Right cardiac atrium (tissue), 5 donors: ENCODE data around the gene GIGYF2. TPM values are rescaled to one million over a fixed set of nuclear protein-coding genes. Genes with fewer than 3 reads are reported as not detected.
A peak's percentile ranks its signal among the peaks of the same experiment; 100 is the strongest.
"Not testable (repeated sequence)": the region's sequence is repeated elsewhere in the genome, so short reads cannot be mapped to it uniquely, and the experiment has no call there.

Experiments used
- ATAC-seq, 2 donors: fragments of 200-7000 bp; cut with Tn5 transposase; one replicate each; pipeline versions ENCODE4 v1.8.0 to v1.9.1; 2020; ENCODE audit warnings: moderate library complexity in 2 of 2, mild to moderate bottlenecking in 1 of 2
- DNase-seq, 3 donors: peaks; one replicate each; pipeline ENCODE4 v3.0.0-alpha.2; 2020
- H3K27ac ChIP-seq: one replicate; pipeline ENCODE4 v1.5.1; 2013; ENCODE audit warnings: mild to moderate bottlenecking, low read length, control low read depth, moderate library complexity
- H3K27me3 ChIP-seq: one replicate; pipeline ENCODE4 v1.6.1; 2013; ENCODE audit not compliant: control insufficient read depth, insufficient read depth
- H3K4me1 ChIP-seq: one replicate; pipeline ENCODE4 v1.6.1; 2013; ENCODE audit warnings: low read length; ENCODE audit not compliant: control insufficient read depth, insufficient read depth
- H3K4me3 ChIP-seq: one replicate; pipeline ENCODE4 v1.5.1; 2013; ENCODE audit warnings: low read length, control low read depth
- H3K9me3 ChIP-seq: one replicate; pipeline ENCODE4 v1.6.1; 2013; ENCODE audit warnings: low read length; ENCODE audit not compliant: control insufficient read depth
- WGBS: extraction: QIAGEN DNeasy Blood & Tissue Kit; methylation state at CpG from one replicate; pipeline ENCODE4 v1.1.7; 2013; 5-methylcytosine and 5-hydroxymethylcytosine counted together
- intact Hi-C, 4 donors: fragments of 100-400 bp; cut with DNase I; formaldehyde crosslinking; loops; one replicate each; pipeline versions ENCODE4 v1.11.0 to v1.14.0; 2022 to 2023
- polyA plus RNA-seq: library from polyadenylated mRNA; stranded (reverse); fragments of 200-250 nt; gene quantifications from one replicate; pipeline ENCODE4 v1.2.3, GENCODE V29; 2013
- total RNA-seq, 4 donors: library from RNA; stranded (reverse); fragmentation: NEBNext Ultra II Directional; extraction: Animal tissue kit (Norgen Biotek cat#: 25700); gene quantifications; one replicate each; pipeline ENCODE4 v1.2.1, GENCODE V29; 2021
- donor health status: healthy with polysubstance abuse.
- donor health status: DM: no; HTN: yes; CAD: no.
- donor health status: DM: no; HTN: no; CAD: no.
- donor health status: DM: no; HTN: yes; CAD: no; lungs with severe emphysema.
- donor health status: DM: yes; HTN: yes; CAD: no.

GIGYF2 gene
- total and polyA plus RNA-seq, 5 donors = 21.6 to 68.2 (median 61.3) TPM

- WGBS = 21% methylated on average over 9 of the region's 9 CpGs
These were observed 142.4 kb downstream of the GIGYF2 start for GRCh38 chr2:232839411-232840079.

GRCh38 chr2:232842689-232843088 is 145.6 kb downstream of the GIGYF2 start:
- intact Hi-C loops = no loop called here
- ATAC-seq (no peak), DNase-seq (no peak)
- Histone ChIP-seq H3K9me3 (no peaks in the 10 kb centered on the region), H3K27me3 (no peaks in the 10 kb centered on the region), H3K27ac (no peak overlapping the region), H3K4me3 (no peak overlapping the region), H3K4me1 (no peaks in the 10 kb centered on the region)
- 31% methylated on average over 2 of the region's 2 CpGs for WGBS

More at GRCh38 chr2:232839411-232840079, 142.4 kb downstream of the GIGYF2 start:
- Histone ChIP-seq H3K27me3 (no peaks in the 10 kb centered on the region), H3K4me3 (no peak overlapping the region), H3K9me3 (no peaks in the 10 kb centered on the region), H3K4me1 (peaks cover 6% of the 10 kb centered on the region), H3K27ac (no peak overlapping the region)
- intact Hi-C loops = no loop called here
- ATAC-seq (peak; percentile 21 to 45), DNase-seq (peak; percentile 29 to 65 (median 63))

GRCh38 chr2:232843834-232844233 is 146.7 kb downstream of the GIGYF2 start:
- H3K9me3 ChIP-seq = no peaks in the 10 kb centered on the region
- H3K4me3 ChIP-seq = no peak overlapping the region
- intact Hi-C loops = no loop called here
- ATAC-seq (no peak), DNase-seq (peak in 1 of 3 donors; percentile 57)
- 66% methylated on average over 3 of the region's 3 CpGs for WGBS
- H3K4me1 ChIP-seq = no peaks in the 10 kb centered on the region
- H3K27me3 ChIP-seq = no peaks in the 10 kb centered on the region
- H3K27ac ChIP-seq = no peak overlapping the region

- intact Hi-C loops = no loop called here
- no peaks in the 10 kb centered on the region for H3K9me3 ChIP-seq
- ATAC-seq = peak in 1 of 2 donors; percentile 35
These were observed 148.9 kb downstream of the GIGYF2 start for GRCh38 chr2:232846055-232846454.

GRCh38 chr2:232850039-232850438 is 152.9 kb downstream of the GIGYF2 start:
- H3K4me1 ChIP-seq = peaks cover 1% of the 10 kb centered on the region
- DNase-seq = no peak
- intact Hi-C loops = loop anchor here (5.0 to 10.0 kb wide), 4 partner anchors 202 to 405 kb away; partner anchors contain the start of gene ATG16L1 (in 3 of the 4)
- ATAC-seq = no peak
- H3K27ac ChIP-seq = no peak overlapping the region
- H3K4me3 ChIP-seq = no peak overlapping the region
- WGBS = 74% methylated on average over 3 of the region's 3 CpGs
- no peaks in the 10 kb centered on the region for H3K9me3 ChIP-seq
- no peaks in the 10 kb centered on the region for H3K27me3 ChIP-seq

More at GRCh38 chr2:232846055-232846454, 148.9 kb downstream of the GIGYF2 start:
- no peaks in the 10 kb centered on the region for H3K27me3 ChIP-seq
- DNase-seq = no peak
- peaks cover 1% of the 10 kb centered on the region for H3K4me1 ChIP-seq
- H3K27ac ChIP-seq = no peak overlapping the region
- no peak overlapping the region for H3K4me3 ChIP-seq

GRCh38 chr2:232852081-232852480 is 154.9 kb downstream of the GIGYF2 start:
- H3K9me3 ChIP-seq, H3K4me1 ChIP-seq, H3K27ac ChIP-seq, ATAC-seq, H3K27me3 ChIP-seq, H3K4me3 ChIP-seq, DNase-seq: not testable (repeated sequence)
- intact Hi-C loops = loop anchor here (5.0 to 10.0 kb wide), 4 partner anchors 200 to 403 kb away; partner anchors contain the start of gene ATG16L1 (in 3 of the 4)
- WGBS = 93% methylated on average over 11 of the region's 11 CpGs

GRCh38 chr2:232852676-232853075 is 155.5 kb downstream of the GIGYF2 start:
- ATAC-seq (no peak), DNase-seq (no peak)
- intact Hi-C loops = loop anchor here (5.0 to 10.0 kb wide), 4 partner anchors 200 to 402 kb away; partner anchors contain the start of gene ATG16L1 (in 3 of the 4)
- 29% methylated on average over 2 of the region's 2 CpGs for WGBS
- Histone ChIP-seq H3K4me3 (no peak overlapping the region), H3K27me3 (no peaks in the 10 kb centered on the region), H3K4me1 (peaks cover 1% of the 10 kb centered on the region), H3K9me3 (no peaks in the 10 kb centered on the region), H3K27ac (no peak overlapping the region)

GRCh38 chr2:232854082-232854481 is 157.0 kb downstream of the GIGYF2 start:
- DNase-seq = peak in 1 of 3 donors; percentile 51
- no peaks in the 10 kb centered on the region for H3K9me3 ChIP-seq
- WGBS = 52% methylated on average over 7 of the region's 7 CpGs
- peak in 1 of 2 donors; percentile 69 for ATAC-seq
- H3K27me3 ChIP-seq = no peaks in the 10 kb centered on the region
- no peak overlapping the region for H3K4me3 ChIP-seq
- intact Hi-C loops = loop anchor here (5.0 to 10.0 kb wide), 4 partner anchors 198 to 401 kb away; partner anchors contain the start of gene ATG16L1 (in 3 of the 4)
- H3K27ac ChIP-seq = no peak overlapping the region
- H3K4me1 ChIP-seq = peaks cover 1% of the 10 kb centered on the region

- no peaks in the 10 kb centered on the region for H3K4me1 ChIP-seq
- DNase-seq (no peak), ATAC-seq (no peak)
- no peaks in the 10 kb centered on the region for H3K9me3 ChIP-seq
- H3K27ac ChIP-seq = no peak overlapping the region
- no peaks in the 10 kb centered on the region for H3K27me3 ChIP-seq
- intact Hi-C loops = loop anchor here in 2 of 4 donors (10.0 kb wide), 2 partner anchors 198 to 398 kb away; partner anchors contain the start of gene ATG16L1 (in 1 of the 2)
- 78% methylated on average over 4 of the region's 4 CpGs for WGBS
- no peak overlapping the region for H3K4me3 ChIP-seq
These were observed 160.0 kb downstream of the GIGYF2 start for GRCh38 chr2:232857158-232857563.

GRCh38 chr2:232859385-232859916 is 162.3 kb downstream of the GIGYF2 start:
- H3K27me3 ChIP-seq = no peaks in the 10 kb centered on the region
- no peak for DNase-seq
- ATAC-seq = no peak
- no peaks in the 10 kb centered on the region for H3K9me3 ChIP-seq
- intact Hi-C loops = loop anchor here in 2 of 4 donors (10.0 kb wide), 2 partner anchors 195 to 395 kb away; partner anchors contain the start of gene ATG16L1 (in 1 of the 2)
- 93% methylated on average over 4 of the region's 4 CpGs for WGBS
- no peak overlapping the region for H3K4me3 ChIP-seq
- H3K27ac ChIP-seq = no peak overlapping the region
- H3K4me1 ChIP-seq = no peaks in the 10 kb centered on the region

GRCh38 chr2:232860593-232861241 is 163.6 kb downstream of the GIGYF2 start:
- intact Hi-C loops = no loop called here
- 87% methylated on average over 9 of the region's 9 CpGs for WGBS
- Histone ChIP-seq H3K27ac (no peak overlapping the region), H3K4me1 (no peaks in the 10 kb centered on the region), H3K4me3 (no peak overlapping the region), H3K9me3 (no peaks in the 10 kb centered on the region), H3K27me3 (no peaks in the 10 kb centered on the region)
- no peak for ATAC-seq
- no peak for DNase-seq
